K562 (cell line): Measurements from ENCODE around the gene C8A. TPM values are rescaled to one million over a fixed set of nuclear protein-coding genes. Genes with fewer than 3 reads are reported as not detected.

ENCODE experiments used
- ATAC-seq: fragments of 200-7000 bp; cut with Tn5 transposase; 3 replicates; pipeline ENCODE4 v1.9.1; 2020; ENCODE audit warnings: moderate library complexity
- BruUV-seq: library from RNA; stranded (reverse); fragments of 400-500 nt; replicated peaks from 2 replicates; lab custom pipeline; 2021; lab: Mats Ljungman, UMichigan
- CTCF ChIA-PET: fragments of 300-600 bp; formaldehyde crosslinking; extraction: SDS; loops from one replicate; lab custom pipeline; 2021; ENCODE audit warnings: low intra/inter-chr PET ratio; lab: Yijun Ruan, JAX
- POLR2A ChIA-PET: fragments of 300-600, 350-650 bp; sonication (Branson Sonifier 250); formaldehyde crosslinking; extraction: SDS; loops from one replicate; lab custom pipeline; 2021; ENCODE audit warnings: antibody characterized with exemption, inconsistent platforms; lab: Yijun Ruan, JAX
- DNase-seq, 4 experiments: peaks; one replicate each; pipeline versions ENCODE4 v3.0.0 to v3.0.0-alpha.2; 2011 to 2018; ENCODE audit warnings: low spot score in 3 of 4, mixed read lengths in 3 of 4; ENCODE audit errors: extremely low read depth in 1 of 4
- FAIRE-seq: peaks from 2 replicates; lab custom pipeline; 2011; peaks lifted over from hg19 to GRCh38; lab: Jason Lieb, UNC
- H2AFZ ChIP-seq: 2 replicates; pipeline ENCODE4 v1.6.0; 2011; ENCODE audit warnings: low read depth, low read length, control low read depth, inconsistent platforms
- H3K27ac ChIP-seq: fragments of 200-600 bp; 3 replicates; pipeline ENCODE4 v1.8.0; 2011; ENCODE audit warnings: low read depth, mild to moderate bottlenecking, control low read depth, inconsistent platforms, low read length, moderate library complexity, mixed read lengths; ENCODE audit errors: extremely low read depth
- H3K27me3 ChIP-seq, 2 experiments: fragments of 300-600 bp in 1 of 2; 2 replicates in 1 of 2; 3 replicates in 1 of 2; pipeline versions ENCODE4 v1.6.0 to v1.8.0; 2011; ENCODE audit warnings: inconsistent platforms in 2 of 2, low read length in 2 of 2, mild to moderate bottlenecking in 1 of 2, mixed read lengths in 1 of 2, moderate library complexity in 1 of 2; ENCODE audit not compliant: control insufficient read depth in 2 of 2, insufficient read depth in 2 of 2
- H3K36me3 ChIP-seq: fragments of 300-600 bp; 3 replicates; pipeline ENCODE4 v1.8.0; 2011; ENCODE audit warnings: mild to moderate bottlenecking, low read length, inconsistent platforms; ENCODE audit not compliant: control insufficient read depth, insufficient read depth
- H3K4me1 ChIP-seq, 2 experiments: fragments of 200-600 bp in 1 of 2; replicated peaks in 1 of 2; 2 replicates in 1 of 2; 3 replicates in 1 of 2; pipeline versions ENCODE4 v1.5.1 to v1.8.0; 2011; ENCODE audit warnings: inconsistent platforms in 2 of 2, low read length in 2 of 2, mild to moderate bottlenecking in 1 of 2, mixed read lengths in 1 of 2, moderate library complexity in 1 of 2; ENCODE audit not compliant: control insufficient read depth in 2 of 2, insufficient read depth in 2 of 2
- H3K4me2 ChIP-seq: 2 replicates; pipeline ENCODE4 v1.6.1; 2011; ENCODE audit warnings: low read length, control low read depth, inconsistent platforms, mixed read lengths; ENCODE audit not compliant: insufficient read depth
- H3K4me3 ChIP-seq: fragments of 200-600 bp; sonication (generic), shearing (Covaris generic); 2 replicates; pipeline ENCODE4 v1.5.1; 2016; ENCODE audit warnings: control low read depth, inconsistent platforms
- H3K79me2 ChIP-seq: fragments of 200-600 bp; 3 replicates; pipeline ENCODE4 v1.8.0; 2011; ENCODE audit warnings: low read length, inconsistent platforms; ENCODE audit not compliant: control insufficient read depth, insufficient read depth
- H3K9ac ChIP-seq, 2 experiments: 2 replicates each; pipeline versions ENCODE4 v1.6.0 to v1.6.1; 2011; ENCODE audit warnings: low read depth in 2 of 2, low read length in 2 of 2, control low read depth in 1 of 2, inconsistent platforms in 1 of 2, mild to moderate bottlenecking in 1 of 2, mixed read lengths in 1 of 2; ENCODE audit not compliant: insufficient read depth in 1 of 2
- H3K9me1 ChIP-seq: one replicate; pipeline ENCODE4 v1.6.0; 2011; ENCODE audit warnings: inconsistent platforms, mild to moderate bottlenecking, low read length, moderate library complexity; ENCODE audit not compliant: control insufficient read depth, insufficient read depth
- H3K9me3 ChIP-seq: replicated peaks from 2 replicates; pipeline ENCODE4 v1.5.1; 2011; ENCODE audit warnings: low read depth, low read length, inconsistent platforms; ENCODE audit not compliant: control insufficient read depth, insufficient read depth
- H4K20me1 ChIP-seq: replicated peaks from 2 replicates; pipeline ENCODE4 v1.6.1; 2011; ENCODE audit warnings: low read length, inconsistent platforms, mixed read lengths; ENCODE audit not compliant: control insufficient read depth, insufficient read depth
- BRCA1 ChIP-seq, 2 experiments: fragments of 450-650 bp in 1 of 2; sonication (generic) in 1 of 2; formaldehyde crosslinking in 1 of 2; IDR thresholded peaks; 2 replicates each; pipeline versions ENCODE4 v1.5.0 to v1.6.1; 2017 to 2020; ENCODE audit warnings: mild to moderate bottlenecking in 1 of 2, missing genetic modification reagents in 1 of 2
- BRD9 ChIP-seq: fragments of 450-650 bp; IDR thresholded peaks from 2 replicates; pipeline ENCODE4 v1.6.1; 2018; ENCODE audit warnings: low read depth; ENCODE audit not compliant: partially characterized antibody
- CBX8 ChIP-seq: fragments of 200-600 bp; sonication (generic); IDR thresholded peaks from 2 replicates; pipeline ENCODE4 v1.6.1; 2012; ENCODE audit warnings: borderline replicate concordance, mixed run types, low read depth, mild to moderate bottlenecking, moderate library complexity, mixed read lengths, low read length, control low read depth, inconsistent platforms; ENCODE audit not compliant: poor library complexity, severe bottlenecking; ENCODE audit errors: extremely low read depth
- CREBBP ChIP-seq: IDR thresholded peaks from one replicate; pipeline ENCODE4 v1.6.1; 2012; ENCODE audit warnings: low read depth, mild to moderate bottlenecking, control low read depth, inconsistent platforms, low read length
- KDM1A ChIP-seq, 2 experiments: fragments of 450-650 bp; IDR thresholded peaks; 2 replicates each; pipeline ENCODE4 v1.6.1; 2016; ENCODE audit warnings: mild to moderate bottlenecking in 2 of 2
- MED1 ChIP-seq: sonication (generic); formaldehyde crosslinking; IDR thresholded peaks from 2 replicates; pipeline ENCODE4 v1.8.1; 2023; ENCODE audit warnings: missing genetic modification reagents, borderline replicate concordance
- NFE2 ChIP-seq: IDR thresholded peaks from 2 replicates; pipeline ENCODE4 v1.6.1; 2014; ENCODE audit warnings: antibody characterized with exemption, low read depth
- NONO ChIP-seq, 2 experiments: fragments of 200-400 bp in 1 of 2; fragments of 450-650 bp in 1 of 2; formaldehyde crosslinking in 1 of 2; IDR thresholded peaks; 2 replicates each; pipeline ENCODE4 v1.6.1; 2017; ENCODE audit warnings: low read depth in 2 of 2, mild to moderate bottlenecking in 2 of 2, moderate library complexity in 2 of 2, low read length in 1 of 2
- RAD51 ChIP-seq: fragments of 450-650 bp; IDR thresholded peaks from 2 replicates; pipeline ENCODE4 v1.7.1; 2016; ENCODE audit warnings: low read depth, mild to moderate bottlenecking, borderline replicate concordance
- RBM22 ChIP-seq: fragments of 200-400 bp; formaldehyde crosslinking; IDR thresholded peaks from 2 replicates; pipeline ENCODE4 v1.6.1; 2018; ENCODE audit warnings: low read length, low read depth; ENCODE audit not compliant: poor library complexity, severe bottlenecking
- ZNF696 ChIP-seq: fragments of 250-450 bp; sonication (Bioruptor Pico); conservative IDR thresholded peaks from 2 replicates; pipeline ENCODE4 v1.4.0; 2020; ENCODE audit warnings: mild to moderate bottlenecking, moderate library complexity
- WGBS: fragments of 100-300 bp; shearing (Covaris generic); methylation state at CpG from one replicate; pipeline ENCODE4 v1.1.6; 2016; ENCODE audit warnings: low coverage, mixed read lengths; ENCODE audit not compliant: insufficient coverage; ENCODE audit errors: missing lambda C conversion rate; 5-methylcytosine and 5-hydroxymethylcytosine counted together
- in situ Hi-C: fragments of 300-500 bp; cut with MboI; formaldehyde crosslinking; loops from 4 replicates; pipeline ENCODE4 v1.15.0; 2018; ENCODE audit warnings: inconsistent platforms, mixed read lengths
- intact Hi-C: fragments of 100-400 bp; cut with micrococcal nuclease; formaldehyde crosslinking; loops from 2 replicates; pipeline ENCODE4 v1.14.2; 2022
- polyA plus RNA-seq, 8 experiments: library from polyadenylated mRNA; depleted of rRNA in 4 of 8; stranded (reverse) in 5 of 8; unstranded in 3 of 8; fragments of >200 nt; fragmentation: Nextera tagmentation in 2 of 8; fragmentation: Illumina TruSeq in 1 of 8; extraction: Ambion mirVana in 2 of 8; extraction: Trizol in 1 of 8; gene quantifications; 2 replicates each; pipeline versions ENCODE4 v1.2.1 to v1.2.3, GENCODE V29; 2011 to 2014; ENCODE audit warnings: inconsistent platforms in 1 of 8, missing spikeins in 1 of 8
- total RNA-seq, 7 experiments: library from RNA; depleted of rRNA in 6 of 7; stranded (reverse); fragments of >200 nt in 6 of 7; fragmentation: Illumina TruSeq in 2 of 7; extraction: Trizol in 2 of 7; gene quantifications; 2 replicates each; pipeline versions ENCODE4 v1.2.1 to v1.2.3, GENCODE V29; 2011 to 2021; ENCODE audit warnings: low replicate concordance in 1 of 7
- TF ChIP-seq, protein P1 (sequence below): sonication (generic); formaldehyde crosslinking; IDR thresholded peaks from 2 replicates; pipeline ENCODE4 v1.8.0; 2023; ENCODE audit warnings: mild to moderate bottlenecking, missing genetic modification reagents

Gene C8A
- total and polyA plus RNA-seq, 9 of the 15 experiments (the other 6 are each of a cell fraction or from before 2014, with no cell fraction given), result 0.09 TPM; not detected in 8

DNA sequence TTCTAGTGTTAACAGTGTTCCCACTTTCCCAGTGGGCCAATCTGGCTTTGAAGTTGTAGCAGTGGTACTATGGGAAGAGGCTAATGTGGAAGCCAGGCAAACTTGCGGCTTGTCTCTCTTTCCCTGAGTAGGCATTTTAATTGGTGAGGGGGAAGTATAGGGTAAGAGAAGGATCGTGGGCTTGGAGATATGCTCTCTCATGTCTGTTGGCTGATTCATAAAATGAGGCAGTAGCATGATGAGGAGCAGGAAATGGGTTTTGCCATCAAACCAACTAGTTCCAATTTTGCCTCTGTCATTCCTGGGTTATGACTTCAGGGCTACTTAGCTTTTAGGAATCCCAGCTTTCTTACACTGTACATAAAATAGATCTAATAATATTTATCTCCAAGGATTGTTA is 12.1 kb downstream of the C8A start (continued):
- TF ChIP-seq, protein P1, sequence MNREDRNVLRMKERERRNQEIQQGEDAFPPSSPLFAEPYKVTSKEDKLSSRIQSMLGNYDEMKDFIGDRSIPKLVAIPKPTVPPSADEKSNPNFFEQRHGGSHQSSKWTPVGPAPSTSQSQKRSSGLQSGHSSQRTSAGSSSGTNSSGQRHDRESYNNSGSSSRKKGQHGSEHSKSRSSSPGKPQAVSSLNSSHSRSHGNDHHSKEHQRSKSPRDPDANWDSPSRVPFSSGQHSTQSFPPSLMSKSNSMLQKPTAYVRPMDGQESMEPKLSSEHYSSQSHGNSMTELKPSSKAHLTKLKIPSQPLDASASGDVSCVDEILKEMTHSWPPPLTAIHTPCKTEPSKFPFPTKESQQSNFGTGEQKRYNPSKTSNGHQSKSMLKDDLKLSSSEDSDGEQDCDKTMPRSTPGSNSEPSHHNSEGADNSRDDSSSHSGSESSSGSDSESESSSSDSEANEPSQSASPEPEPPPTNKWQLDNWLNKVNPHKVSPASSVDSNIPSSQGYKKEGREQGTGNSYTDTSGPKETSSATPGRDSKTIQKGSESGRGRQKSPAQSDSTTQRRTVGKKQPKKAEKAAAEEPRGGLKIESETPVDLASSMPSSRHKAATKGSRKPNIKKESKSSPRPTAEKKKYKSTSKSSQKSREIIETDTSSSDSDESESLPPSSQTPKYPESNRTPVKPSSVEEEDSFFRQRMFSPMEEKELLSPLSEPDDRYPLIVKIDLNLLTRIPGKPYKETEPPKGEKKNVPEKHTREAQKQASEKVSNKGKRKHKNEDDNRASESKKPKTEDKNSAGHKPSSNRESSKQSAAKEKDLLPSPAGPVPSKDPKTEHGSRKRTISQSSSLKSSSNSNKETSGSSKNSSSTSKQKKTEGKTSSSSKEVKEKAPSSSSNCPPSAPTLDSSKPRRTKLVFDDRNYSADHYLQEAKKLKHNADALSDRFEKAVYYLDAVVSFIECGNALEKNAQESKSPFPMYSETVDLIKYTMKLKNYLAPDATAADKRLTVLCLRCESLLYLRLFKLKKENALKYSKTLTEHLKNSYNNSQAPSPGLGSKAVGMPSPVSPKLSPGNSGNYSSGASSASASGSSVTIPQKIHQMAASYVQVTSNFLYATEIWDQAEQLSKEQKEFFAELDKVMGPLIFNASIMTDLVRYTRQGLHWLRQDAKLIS (CRISPR knock-in tag), result no peak

DNA sequence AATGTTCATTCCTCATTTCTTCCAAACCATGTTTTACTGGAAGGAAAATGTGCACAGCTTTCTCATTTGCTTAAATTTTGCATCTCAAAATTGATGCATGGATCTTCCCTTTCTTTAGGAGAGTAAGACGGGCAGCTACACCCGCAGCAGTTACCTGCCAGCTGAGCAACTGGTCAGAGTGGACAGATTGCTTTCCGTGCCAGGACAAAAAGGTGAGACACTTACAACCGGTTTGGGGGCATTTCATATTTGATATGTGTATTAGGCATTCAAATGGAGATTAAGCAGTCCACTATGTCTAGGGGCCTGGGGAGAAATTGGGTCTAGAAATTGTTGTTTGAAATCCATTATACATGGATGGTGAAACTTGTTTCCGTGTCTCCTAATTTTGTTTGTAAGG is 12.9 kb downstream of the C8A start:
- no peaks in the 10 kb centered on the region for H3K79me2 ChIP-seq
- TF ChIP-seq KDM1A (IDR thresholded peaks at IDR 0.05) (no peak), RBM22 (no peak), CREBBP (no peak), NONO (IDR thresholded peaks at IDR 0.05; ENCODE audit: low read depth in 2 of 2, low read length in 1 of 2) (no peak), MED1 (CRISPR knock-in tag) (no peak), NFE2 (no peak), BRD9 (no peak), BRCA1 (IDR thresholded peaks at IDR 0.05) (no peak), BRCA1 (CRISPR knock-in tag; IDR thresholded peaks at IDR 0.05) (no peak), RAD51 (no peak), CBX8 (no peak), ZNF696 (CRISPR knock-in tag) (no peak)
- TF ChIP-seq, all 486 proteins: peak for 0
- H3K9ac ChIP-seq, result no peak overlapping the region
- no peaks in the 10 kb centered on the region; a peak in 1 of 5 replicates for H3K27me3 ChIP-seq
- 0 out of 5 replicates have a peak, but pooled peaks cover 0 to 1% of the 10 kb centered on the region in 2 experiments for H3K4me1 ChIP-seq
- BruUV-seq, result no TSS peak
- ATAC-seq (no peak), FAIRE-seq (no peak), DNase-seq (no peak)
- WGBS, result 3% methylated on average over 5 of the region's 5 CpGs
- in situ Hi-C loops (no loop called here), intact Hi-C loops (no loop called here)
- no peak overlapping the region for H3K4me2 ChIP-seq
- H3K4me3 ChIP-seq, result no peak overlapping the region
- no peaks in the 10 kb centered on the region for H3K9me1 ChIP-seq
- POLR2A ChIA-PET, result no interaction called here
- CTCF ChIA-PET, result no interaction called here
- no peaks in the 10 kb centered on the region for H4K20me1 ChIP-seq
- no peak overlapping the region for H2AFZ ChIP-seq
- no peaks in the 10 kb centered on the region for H3K9me3 ChIP-seq
- no peak overlapping the region for H3K27ac ChIP-seq
- no peaks in the 10 kb centered on the region for H3K36me3 ChIP-seq
